GM19397 (cell line): Measurements from ENCODE around the gene FILIP1L.

ENCODE experiments used
- ATAC-seq: cut with Tn5 transposase; IDR thresholded peaks from one replicate; pipeline ENCODE4 v1.9.1; 2021; ENCODE audit warnings: mild to moderate bottlenecking, moderate library complexity; ENCODE audit not compliant: unreplicated experiment

The FILIP1L gene

DNA sequence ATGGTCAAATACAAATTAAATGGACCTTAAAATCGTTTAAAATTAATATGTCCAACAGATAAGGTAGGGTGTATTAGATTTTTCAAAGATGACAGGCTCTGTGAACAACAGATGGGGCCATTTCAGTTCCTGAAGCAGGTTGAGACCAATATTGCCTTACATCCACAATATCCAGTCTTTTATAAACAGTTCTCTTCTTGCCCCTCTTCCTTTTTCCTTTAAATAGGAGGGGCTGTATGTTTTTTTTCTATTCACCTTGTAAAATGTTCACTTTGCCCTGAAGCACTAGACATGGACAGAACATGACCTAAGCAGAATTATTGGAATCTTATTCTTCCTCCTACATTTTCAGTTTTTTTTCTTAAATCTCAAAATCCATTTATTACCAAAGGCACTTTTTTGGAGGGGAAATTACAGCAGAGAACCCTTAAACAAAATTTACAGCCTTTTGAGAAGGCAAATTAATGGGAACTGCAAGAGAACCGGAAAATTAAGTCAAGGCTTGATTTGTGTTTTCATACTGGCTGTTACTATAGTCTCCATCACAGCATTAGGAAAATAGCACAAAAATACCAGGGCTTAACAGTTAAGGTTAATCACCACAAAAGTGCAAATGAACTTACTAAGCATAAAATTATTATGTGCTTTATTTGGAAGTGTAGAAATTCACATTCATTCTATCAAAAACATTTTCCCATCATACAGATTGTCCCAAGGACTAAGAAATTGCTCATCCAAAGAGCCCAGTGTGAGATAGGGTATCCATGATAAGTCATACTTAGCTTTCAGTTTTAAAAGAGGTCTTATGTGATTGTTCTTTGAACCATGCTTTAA is 240.8 kb downstream of the FILIP1L start:
- no peak for ATAC-seq

- peak; percentile 31 for ATAC-seq
These were observed 241.4 kb downstream of the FILIP1L start for GRCh38 chr3:99872923-99873254.

DNA sequence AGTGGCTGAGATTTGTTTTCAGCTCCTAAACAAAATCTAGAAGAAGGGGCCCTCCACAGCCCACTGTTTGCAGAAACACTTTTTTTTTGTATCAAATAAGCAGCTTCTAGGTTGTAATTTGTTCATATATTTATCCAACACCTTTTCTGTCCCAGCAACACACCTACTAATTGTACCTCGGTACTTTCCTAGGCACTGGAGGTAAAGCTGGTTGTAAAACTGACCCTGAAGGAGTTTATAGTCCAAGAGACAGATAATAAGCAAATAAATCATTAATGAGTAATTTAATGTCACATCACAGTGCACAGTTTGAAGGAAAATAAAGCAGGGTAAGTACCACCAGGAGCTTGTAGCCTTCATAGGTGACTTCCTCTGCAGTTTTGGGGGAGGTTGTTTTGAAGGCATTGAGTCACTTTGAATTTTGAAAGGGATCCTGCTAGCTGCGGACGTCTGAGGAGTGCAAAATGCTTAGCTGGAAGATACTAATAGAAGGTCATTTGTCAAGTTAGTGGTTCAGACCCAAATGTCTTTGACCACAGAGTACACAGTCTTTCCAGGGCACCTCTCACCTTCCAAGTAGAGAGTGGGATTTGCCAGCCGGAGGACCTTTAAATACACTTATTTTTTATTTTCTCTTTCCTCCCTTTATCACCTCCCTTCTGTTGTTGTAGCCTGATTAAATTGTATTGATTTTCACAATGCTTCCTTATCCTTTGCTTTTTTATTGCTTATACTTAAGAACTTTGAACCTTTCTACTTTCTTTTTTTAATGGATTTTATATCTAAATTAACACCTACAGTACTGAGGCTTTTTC is 242.9 kb downstream of the FILIP1L start:
- no peak for ATAC-seq

GRCh38 chr3:99870712-99871111 is 243.6 kb downstream of the FILIP1L start:
- ATAC-seq: no peak

DNA sequence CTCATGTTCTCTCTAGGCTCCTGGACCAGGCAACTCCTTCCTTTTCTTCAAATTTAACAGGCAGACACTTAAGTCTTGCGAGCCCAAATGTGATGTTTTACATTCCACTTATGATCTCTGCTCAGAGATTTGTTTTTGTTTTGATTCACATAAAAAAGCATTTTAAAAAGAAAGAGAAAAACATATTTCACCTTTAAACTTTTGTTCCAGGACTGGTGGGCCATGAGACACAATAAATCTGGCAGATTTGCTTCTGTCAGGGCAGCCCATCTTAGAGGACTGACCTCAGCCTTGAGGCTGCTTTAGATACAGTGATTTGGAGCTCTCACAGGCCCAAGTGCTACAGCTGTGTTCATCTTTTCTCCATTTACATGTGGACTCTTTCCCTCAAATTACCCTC is 244.7 kb downstream of the FILIP1L start:
- no peak for ATAC-seq

GRCh38 chr3:99868311-99868646 is 246.0 kb downstream of the FILIP1L start:
- no peak for ATAC-seq

GRCh38 chr3:99867594-99868310 is 246.5 kb downstream of the FILIP1L start:
- ATAC-seq: no peak

DNA sequence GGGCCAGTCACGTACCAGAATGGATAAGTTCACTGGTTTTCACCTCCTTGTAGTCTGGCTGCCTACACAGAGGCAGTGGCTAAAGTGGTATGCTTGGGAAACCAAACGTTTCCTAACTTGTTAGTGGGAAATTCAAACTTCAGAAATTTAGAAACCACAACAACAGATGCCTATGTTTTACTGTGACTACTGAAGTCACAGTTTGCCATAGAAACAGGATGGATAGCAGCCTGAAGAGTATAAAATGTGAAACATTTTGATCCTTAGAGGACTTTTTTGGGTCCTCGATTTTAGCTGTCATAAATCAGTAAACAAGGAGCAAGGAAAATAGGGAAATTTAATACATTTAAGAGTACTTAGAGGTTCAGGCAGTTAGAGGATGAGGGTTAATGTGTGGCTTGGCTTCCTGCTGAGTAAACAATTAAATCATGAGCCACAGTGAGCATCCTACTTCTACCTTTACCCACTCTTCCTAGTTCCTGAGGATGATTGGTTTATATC is 248.0 kb downstream of the FILIP1L start:
- no peak for ATAC-seq

DNA sequence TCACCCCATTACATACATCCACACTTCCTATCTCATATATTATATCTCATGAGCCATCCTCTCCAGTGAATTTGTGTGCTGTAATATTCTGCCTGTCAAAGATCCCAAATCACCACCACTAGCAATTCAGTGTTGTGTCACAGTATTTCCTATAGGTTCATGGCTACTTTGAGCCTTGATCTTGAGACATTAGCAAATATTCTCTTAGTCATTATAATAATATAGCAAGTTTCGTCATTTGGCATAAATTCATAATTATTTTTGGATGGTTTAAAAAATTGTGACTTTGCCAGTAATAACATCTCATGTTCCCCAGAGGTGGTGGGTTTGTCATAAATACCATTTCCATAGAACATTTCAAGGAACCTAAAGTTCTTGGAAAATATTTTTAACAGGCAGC is 249.0 kb downstream of the FILIP1L start:
- ATAC-seq: no peak

- no peak for ATAC-seq
These were observed 250.0 kb downstream of the FILIP1L start for GRCh38 chr3:99864289-99864688.

- no peak for ATAC-seq
These were observed 250.7 kb downstream of the FILIP1L start for GRCh38 chr3:99863588-99863987.

GRCh38 chr3:99863002-99863401 is 251.3 kb downstream of the FILIP1L start:
- ATAC-seq: no peak

DNA sequence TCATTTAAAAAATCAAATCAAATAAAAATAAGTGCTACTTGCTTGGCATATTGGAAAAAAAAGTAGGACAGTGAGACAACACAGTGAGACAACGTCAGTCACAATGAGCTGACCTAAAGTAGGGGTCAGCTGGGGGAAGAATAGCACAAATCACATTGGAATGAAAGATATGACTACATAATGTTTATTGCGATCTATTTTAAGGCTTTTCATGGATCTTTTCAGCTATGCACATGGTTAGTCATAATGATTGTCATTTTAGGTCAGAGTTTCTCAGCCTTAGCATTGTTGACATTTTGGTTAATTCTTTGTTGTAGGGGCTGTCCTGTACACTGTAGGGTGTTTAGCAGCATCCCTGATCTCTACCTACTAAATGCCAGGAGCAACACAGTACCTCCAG is 252.1 kb downstream of the FILIP1L start:
- no peak for ATAC-seq

- no peak for ATAC-seq
These were observed 253.1 kb downstream of the FILIP1L start for GRCh38 chr3:99861216-99861615.

GRCh38 chr3:99859825-99860224 is 254.5 kb downstream of the FILIP1L start:
- ATAC-seq: no peak

- ATAC-seq: no peak
These were observed 255.8 kb downstream of the FILIP1L start for GRCh38 chr3:99858469-99858868.

DNA sequence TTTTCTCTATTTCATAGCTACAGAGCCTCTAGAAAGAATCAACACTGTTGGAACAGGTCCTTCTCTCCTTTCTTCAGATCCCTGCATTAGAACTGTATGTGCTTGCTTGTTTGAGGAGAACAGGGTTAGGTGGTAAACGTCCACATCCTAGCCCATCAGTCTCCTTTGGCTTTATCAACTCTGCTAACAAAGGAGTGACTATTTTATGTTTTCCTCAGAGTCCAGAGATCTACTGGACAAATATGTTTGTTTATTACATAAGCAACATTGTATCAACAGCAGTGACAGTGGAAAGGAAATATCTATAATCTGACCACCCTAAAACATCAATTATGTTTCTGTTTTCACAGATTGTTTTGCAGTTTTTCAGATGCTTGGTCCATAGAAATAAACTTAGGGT is 257.0 kb downstream of the FILIP1L start:
- ATAC-seq: no peak

DNA sequence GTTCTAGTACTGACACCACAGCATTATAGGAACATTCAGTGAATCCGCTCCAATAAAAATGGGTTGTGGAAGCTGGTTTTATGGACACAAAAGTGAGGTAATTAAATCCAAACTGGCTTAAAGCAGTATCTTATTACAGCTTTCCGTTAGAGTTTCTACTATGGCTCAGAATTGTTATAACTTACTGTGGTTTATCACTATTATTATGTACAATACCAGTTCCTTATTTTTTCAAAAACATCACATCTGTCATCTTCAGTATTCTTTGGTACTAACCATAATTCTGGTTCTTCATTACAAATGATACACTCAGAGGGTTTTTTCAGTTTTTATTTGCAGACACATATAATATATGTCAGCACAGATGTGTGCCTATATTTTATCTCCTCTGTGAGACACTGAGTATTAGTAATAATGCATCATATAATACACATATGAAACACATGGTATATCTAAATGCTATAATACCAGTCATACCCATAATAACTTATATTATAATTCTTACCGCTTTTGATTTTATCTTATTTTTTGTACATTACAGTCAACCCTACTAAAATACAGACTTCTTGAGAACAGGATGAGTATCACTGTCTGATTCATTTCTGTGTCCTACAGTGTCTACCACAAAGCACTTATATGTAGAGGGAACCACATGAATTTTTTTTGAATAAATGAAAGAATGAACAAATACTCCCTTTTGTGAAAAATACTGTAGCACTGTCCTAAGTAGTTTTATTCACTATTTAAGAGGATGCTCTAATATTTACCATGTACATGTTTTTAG is 257.7 kb downstream of the FILIP1L start:
- ATAC-seq: no peak

DNA sequence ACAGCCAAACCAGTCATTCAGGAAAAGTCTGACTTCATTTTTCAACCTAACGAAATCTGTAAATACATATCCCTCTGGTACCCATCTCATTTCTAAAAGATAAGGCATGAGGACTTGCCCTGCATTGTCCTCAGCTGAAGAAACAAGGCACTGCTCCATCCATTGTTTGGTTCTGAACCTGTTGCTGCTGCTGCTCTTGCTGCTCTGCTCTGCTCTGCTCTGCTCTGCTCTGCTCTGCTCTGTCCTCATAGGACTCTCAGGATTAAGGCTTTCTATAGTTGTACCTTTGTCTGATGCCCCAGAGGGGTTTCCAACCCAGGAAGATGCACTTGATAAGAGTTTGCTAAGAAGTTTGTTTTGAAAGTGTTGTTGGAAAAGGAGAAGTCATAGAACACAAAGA is 258.4 kb downstream of the FILIP1L start:
- ATAC-seq: no peak

DNA sequence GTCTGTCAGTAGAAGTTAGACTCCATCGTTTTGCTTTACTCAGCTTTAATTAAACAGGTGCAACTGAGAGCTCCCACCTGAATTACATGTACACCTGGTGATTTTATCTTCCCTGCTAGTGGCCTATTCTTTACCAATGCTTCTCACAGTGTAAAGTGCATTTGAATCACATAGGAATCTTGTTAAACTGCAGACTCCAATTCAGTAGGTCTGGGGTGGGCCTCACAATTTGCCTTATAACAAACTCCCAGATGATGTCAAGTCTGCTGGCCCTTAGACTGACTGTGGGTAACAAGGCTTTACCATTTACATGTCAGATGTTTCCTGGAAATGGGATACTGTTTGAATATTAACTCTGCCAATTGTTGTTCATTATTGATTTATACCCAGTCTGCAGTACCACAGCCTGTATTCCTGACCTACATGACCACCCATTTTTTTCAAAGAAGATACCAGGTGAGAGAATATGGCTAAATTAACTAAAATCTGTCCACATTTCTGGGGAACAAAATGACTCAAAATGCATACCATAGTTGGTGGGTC is 259.5 kb downstream of the FILIP1L start:
- ATAC-seq: no peak

DNA sequence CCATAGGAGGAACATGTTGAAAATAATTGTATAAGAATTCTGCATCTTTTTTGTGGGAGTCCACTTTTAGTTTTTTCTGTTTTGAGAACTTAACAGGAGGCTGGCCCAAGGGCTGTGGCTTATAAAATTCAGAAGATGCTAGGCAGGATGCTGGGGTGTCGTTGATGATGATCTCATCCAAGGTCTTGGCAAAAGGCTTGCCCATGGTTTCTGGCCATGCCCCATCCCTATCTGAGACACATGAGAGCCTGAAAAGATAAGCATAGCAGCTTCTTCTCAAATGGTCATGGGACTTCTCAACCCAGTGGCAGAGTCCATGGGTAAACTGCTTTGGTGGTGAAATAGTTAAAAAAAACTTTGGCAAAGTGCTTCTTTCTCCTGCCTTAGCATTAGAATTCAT is 261.4 kb downstream of the FILIP1L start:
- ATAC-seq: no peak
